Loucy (cell line): ENCODE results near the gene TLR9.

ENCODE experiments used
- CTCF ChIP-seq: fragments of 200-600 bp; sonication (generic); conservative IDR thresholded peaks from 2 replicates; pipeline ENCODE4 v1.5.1; 2014; ENCODE audit warnings: mild to moderate bottlenecking, antibody characterized with exemption, low read length
- EZH2phosphoT487 ChIP-seq: fragments of 200-600 bp; IDR thresholded peaks from 2 replicates; pipeline ENCODE4 v1.6.1; 2018; ENCODE audit warnings: antibody characterized with exemption, mild to moderate bottlenecking, moderate library complexity, borderline replicate concordance

DNA sequence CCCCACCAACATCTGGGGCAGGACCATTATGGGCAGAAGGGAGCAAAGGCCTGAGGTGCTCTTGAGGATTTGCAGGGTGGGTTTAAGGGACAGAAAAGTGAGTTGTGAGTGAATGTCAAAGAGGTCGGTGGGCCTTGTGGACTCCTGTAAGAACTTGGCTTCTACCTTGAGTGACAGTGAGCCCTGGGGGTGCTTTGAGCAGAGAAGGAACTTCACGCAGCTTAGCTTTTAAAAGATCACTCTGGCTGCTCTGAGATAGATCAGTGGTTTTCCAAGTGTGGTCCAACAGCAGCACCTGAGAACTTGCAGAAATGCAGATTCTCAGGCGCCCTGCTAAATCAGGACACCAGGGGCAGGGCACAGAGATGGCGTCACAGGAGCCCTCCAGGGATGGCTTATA lies 42.8 kb downstream of the TLR9 start:
- TF ChIP-seq CTCF = no peak
- no peak for TF ChIP-seq EZH2phosphoT487
